GM23338 (cell line): ENCODE measurements around the gene EPHA5. TPM values are rescaled to one million over a fixed set of nuclear protein-coding genes. Genes with fewer than 3 reads are reported as not detected.

ENCODE experiments used
- ATAC-seq: fragments of 200-7000 bp; cut with Tn5 transposase; 3 replicates; pipeline ENCODE4 v1.9.1; 2020
- DNase-seq: peaks from one replicate; pipeline ENCODE4 v3.0.0-alpha.2; 2015; ENCODE audit warnings: low spot score
- H2AFZ ChIP-seq: fragments of 200-600 bp; sonication (generic); 2 replicates; pipeline ENCODE4 v1.8.0; 2016; ENCODE audit warnings: antibody characterized with exemption, mild to moderate bottlenecking, moderate library complexity
- H3F3A ChIP-seq: fragments of 200-600 bp; sonication (generic); replicated peaks from 2 replicates; pipeline ENCODE4 v1.8.0; 2017; ENCODE audit warnings: antibody characterized with exemption, mixed run types, low read depth
- H3K27ac ChIP-seq: fragments of 200-600 bp; sonication (generic); 2 replicates; pipeline ENCODE4 v1.6.1; 2016; ENCODE audit warnings: low read depth
- H3K27me3 ChIP-seq: fragments of 200-600 bp; sonication (generic); 2 replicates; pipeline ENCODE4 v1.8.0; 2016; ENCODE audit warnings: mild to moderate bottlenecking, mixed run types, moderate library complexity; ENCODE audit not compliant: insufficient read depth
- H3K36me3 ChIP-seq: fragments of 200-600 bp; sonication (generic); 2 replicates; pipeline ENCODE4 v1.8.0; 2016; ENCODE audit warnings: mild to moderate bottlenecking; ENCODE audit not compliant: insufficient read depth
- H3K4me1 ChIP-seq: fragments of 200-600 bp; sonication (generic); 2 replicates; pipeline ENCODE4 v1.8.0; 2016; ENCODE audit warnings: mild to moderate bottlenecking, moderate library complexity; ENCODE audit not compliant: insufficient read depth
- H3K4me2 ChIP-seq: fragments of 200-600 bp; sonication (generic); 2 replicates; pipeline ENCODE4 v1.7.1; 2017; ENCODE audit warnings: mixed run types
- H3K4me3 ChIP-seq: fragments of 200-600 bp; sonication (generic); 2 replicates; pipeline ENCODE4 v1.6.1; 2016; ENCODE audit warnings: mixed run types
- H3K79me2 ChIP-seq: fragments of 200-600 bp; sonication (generic); replicated peaks from 2 replicates; pipeline ENCODE4 v1.8.0; 2017; ENCODE audit warnings: mild to moderate bottlenecking; ENCODE audit not compliant: insufficient read depth
- H3K9me2 ChIP-seq: fragments of 200-600 bp; sonication (generic); 2 replicates; pipeline ENCODE4 v1.8.0; 2017; ENCODE audit not compliant: insufficient read depth
- H4K20me1 ChIP-seq: fragments of 200-600 bp; sonication (generic); replicated peaks from 2 replicates; pipeline ENCODE4 v1.8.0; 2017; ENCODE audit warnings: mild to moderate bottlenecking; ENCODE audit not compliant: insufficient read depth
- H3K27ac Mint-ChIP-seq: 2 replicates; pipeline ENCODE4 v1.8.0; 2020; ENCODE audit warnings: inconsistent platforms, mild to moderate bottlenecking, moderate library complexity, mixed read lengths
- H3K27me3 Mint-ChIP-seq: 3 replicates; pipeline ENCODE4 v1.8.0; 2022; ENCODE audit warnings: low read depth, mild to moderate bottlenecking, moderate library complexity, mixed read lengths, inconsistent platforms; ENCODE audit not compliant: insufficient read depth, poor library complexity
- H3K36me3 Mint-ChIP-seq: 3 replicates; pipeline ENCODE4 v1.8.0; 2021; ENCODE audit warnings: low read depth, mild to moderate bottlenecking, inconsistent platforms, moderate library complexity, mixed read lengths
- H3K4me1 Mint-ChIP-seq: 3 replicates; pipeline ENCODE4 v1.8.0; 2020; ENCODE audit warnings: mild to moderate bottlenecking, inconsistent platforms, mixed read lengths
- H3K4me3 Mint-ChIP-seq: 3 replicates; pipeline ENCODE4 v1.8.0; 2021; ENCODE audit warnings: moderate library complexity, mild to moderate bottlenecking, inconsistent platforms, mixed read lengths
- H3K9me3 Mint-ChIP-seq: 3 replicates; pipeline ENCODE4 v1.8.0; 2020; ENCODE audit warnings: moderate library complexity, mild to moderate bottlenecking, inconsistent platforms, mixed read lengths
- CREB1 ChIP-seq: fragments of 250-450 bp; sonication (Bioruptor Pico); IDR thresholded peaks from 2 replicates; pipeline ENCODE4 v1.5.0; 2020; ENCODE audit warnings: low read depth, mild to moderate bottlenecking, moderate library complexity
- ETS1 ChIP-seq: IDR thresholded peaks from 2 replicates; pipeline ENCODE4 v1.6.1; 2016; ENCODE audit warnings: antibody characterized with exemption
- EZH2 ChIP-seq: fragments of 200-600 bp; sonication (generic); IDR thresholded peaks from one replicate; pipeline ENCODE4 v1.8.0; 2017; ENCODE audit warnings: antibody characterized with exemption, mild to moderate bottlenecking, low read depth; ENCODE audit not compliant: unreplicated experiment
- EZH2phosphoT487 ChIP-seq: fragments of 200-600 bp; sonication (generic); IDR thresholded peaks from one replicate; pipeline ENCODE4 v1.8.1; 2018; ENCODE audit warnings: antibody characterized with exemption; ENCODE audit not compliant: unreplicated experiment
- JUNB ChIP-seq: IDR thresholded peaks from one replicate; pipeline ENCODE4 v1.6.1; 2016; ENCODE audit warnings: antibody characterized with exemption; ENCODE audit not compliant: unreplicated experiment
- NANOG ChIP-seq: IDR thresholded peaks from 2 replicates; pipeline ENCODE4 v1.6.1; 2016; ENCODE audit warnings: antibody characterized with exemption, borderline replicate concordance
- POLR2AphosphoS5 ChIP-seq: IDR thresholded peaks from 2 replicates; pipeline ENCODE4 v1.6.1; 2016; ENCODE audit warnings: antibody characterized with exemption, low read depth
- STAT1 ChIP-seq: IDR thresholded peaks from one replicate; pipeline ENCODE4 v1.6.1; 2016; ENCODE audit warnings: antibody characterized with exemption; ENCODE audit not compliant: unreplicated experiment
- ZNF331 ChIP-seq: fragments of 250-450 bp; sonication (Bioruptor Pico); IDR thresholded peaks from 2 replicates; pipeline ENCODE4 v1.5.0; 2020; ENCODE audit warnings: low read depth, mild to moderate bottlenecking, moderate library complexity
- ZNF462 ChIP-seq: fragments of 250-450 bp; sonication (Bioruptor Pico); IDR thresholded peaks from 2 replicates; pipeline ENCODE4 v1.5.0; 2020; ENCODE audit warnings: mild to moderate bottlenecking, moderate library complexity
- polyA plus RNA-seq: library from polyadenylated mRNA; unstranded; fragments of >200 nt; fragmentation: Nextera tagmentation; extraction: Ambion mirVana; gene quantifications from 2 replicates; pipeline ENCODE4 v1.2.1, GENCODE V29; 2016
- total RNA-seq: library from RNA; depleted of rRNA; stranded (reverse); fragments of >200 nt; shearing (Covaris generic); gene quantifications from 2 replicates; pipeline ENCODE4 v1.2.3, GENCODE V29; 2014

Gene EPHA5
- total and polyA plus RNA-seq, 2 experiments from 2014 or later: 0.05 to 0.24 TPM

GRCh38 chr4:65599340-65599739 is 70.9 kb downstream of the EPHA5 start (continued):
- TF ChIP-seq ZNF462 (no peak), JUNB (no peak), EZH2 (no peak), EZH2phosphoT487 (no peak), CREB1 (no peak), POLR2AphosphoS5 (no peak), NANOG (no peak)

GRCh38 chr4:65597697-65598096 is 72.6 kb downstream of the EPHA5 start:
- H3K4me1 ChIP-seq: peaks cover 15% of the 10 kb centered on the region
- no peaks in the 10 kb centered on the region for H3K9me2 ChIP-seq
- H3K4me2 ChIP-seq: no peak overlapping the region
- H3F3A ChIP-seq: no peaks in the 10 kb centered on the region
- H3K79me2 ChIP-seq: no peaks in the 10 kb centered on the region
- no peak overlapping the region for H3K4me3 ChIP-seq
- H3K27me3 ChIP-seq: no peaks in the 10 kb centered on the region
- DNase-seq (no peak), ATAC-seq (no peak)
- no peaks in the 10 kb centered on the region for H3K36me3 ChIP-seq
- H2AFZ ChIP-seq: no peak overlapping the region
- H4K20me1 ChIP-seq: no peaks in the 10 kb centered on the region
- H3K4me1 Mint-ChIP-seq: peaks cover 19% of the 10 kb centered on the region
- no peaks in the 10 kb centered on the region for H3K9me3 Mint-ChIP-seq
- H3K27ac Mint-ChIP-seq: no peak overlapping the region
- H3K36me3 Mint-ChIP-seq: no peaks in the 10 kb centered on the region
- no peak overlapping the region for H3K27ac ChIP-seq
- H3K27me3 Mint-ChIP-seq: no peaks in the 10 kb centered on the region
- no peak overlapping the region for H3K4me3 Mint-ChIP-seq
- no peak for TF ChIP-seq JUNB
- no peak for TF ChIP-seq ZNF331 (CRISPR knock-in tag)
- no peak for TF ChIP-seq ZNF462
- no peak for TF ChIP-seq EZH2
- TF ChIP-seq NANOG: no peak
- TF ChIP-seq CREB1: no peak
- TF ChIP-seq STAT1: no peak
- no peak for TF ChIP-seq ETS1
